GM23248 (cell line): ENCODE results near the gene SLC17A7.

Source experiments
- EZH2 ChIP-seq: fragments of 200-600 bp; sonication (generic); IDR thresholded peaks from 2 replicates; pipeline ENCODE4 v1.6.1; 2018; ENCODE audit warnings: antibody characterized with exemption, mild to moderate bottlenecking; ENCODE audit not compliant: insufficient read depth, poor library complexity, severe bottlenecking
- EZH2phosphoT487 ChIP-seq: fragments of 200-600 bp; sonication (generic); IDR thresholded peaks from 2 replicates; pipeline ENCODE4 v1.6.1; 2018; ENCODE audit warnings: antibody characterized with exemption, moderate library complexity, mild to moderate bottlenecking, low read depth; ENCODE audit not compliant: insufficient read depth

DNA sequence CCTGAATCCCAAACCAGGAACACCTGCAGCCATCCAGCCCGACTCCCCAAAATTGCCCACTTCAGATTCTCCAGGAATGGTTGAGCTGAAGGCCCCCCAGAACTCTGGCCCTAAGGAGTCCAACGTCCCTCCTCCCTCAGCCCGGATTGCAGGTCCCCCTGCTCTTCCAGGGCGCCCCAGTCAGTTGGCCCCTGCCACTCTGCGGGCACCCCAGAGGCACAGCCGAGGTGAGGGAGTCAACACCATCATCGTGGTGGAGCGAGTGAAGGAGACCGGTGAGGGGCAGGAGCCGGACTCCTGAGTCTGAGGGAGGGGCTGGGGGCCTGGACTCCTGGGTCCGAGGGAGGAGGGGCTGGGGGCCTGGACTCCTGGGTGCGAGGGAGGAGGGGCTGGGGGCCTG, 14.0 kb downstream of the SLC17A7 start:
- TF ChIP-seq EZH2 (no peak), EZH2phosphoT487 (no peak)
